Lung (tissue), 12 donors: ENCODE measurements around the gene TCTN1. TPM values are rescaled to one million over a fixed set of nuclear protein-coding genes. Genes with fewer than 3 reads are reported as not detected.

Experiments
- ATAC-seq: fragments of 200-7000 bp; cut with Tn5 transposase; one replicate; pipeline ENCODE4 v1.9.1; 2020; ENCODE audit warnings: moderate number of reproducible peaks; ENCODE audit not compliant: insufficient read depth, low FRiP score
- DNase-seq, 3 donors: peaks; one replicate each; pipeline ENCODE4 v3.0.0-alpha.2; 2013 to 2017
- H3K27ac ChIP-seq, 2 donors: one replicate each; pipeline ENCODE4 v1.5.1; 2013; ENCODE audit warnings: mild to moderate bottlenecking in 2 of 2, moderate library complexity in 2 of 2, control low read depth in 1 of 2, inconsistent platforms in 1 of 2, low read depth in 1 of 2, low read length in 1 of 2
- H3K27me3 ChIP-seq, 3 donors: one replicate each; pipeline ENCODE4 v1.5.1; 2013; ENCODE audit warnings: low read length in 2 of 3; ENCODE audit not compliant: control insufficient read depth in 3 of 3, insufficient read depth in 3 of 3
- H3K36me3 ChIP-seq, 4 donors: one replicate each; pipeline ENCODE4 v1.5.1; 2013; ENCODE audit warnings: low read length in 4 of 4, mild to moderate bottlenecking in 1 of 4, moderate library complexity in 1 of 4; ENCODE audit not compliant: control insufficient read depth in 4 of 4, insufficient read depth in 4 of 4
- H3K4me1 ChIP-seq, 5 donors: one replicate each; pipeline ENCODE4 v1.5.1; 2013; ENCODE audit warnings: low read length in 5 of 5, mild to moderate bottlenecking in 2 of 5, moderate library complexity in 1 of 5; ENCODE audit not compliant: control insufficient read depth in 5 of 5, insufficient read depth in 5 of 5
- H3K4me3 ChIP-seq: one replicate; pipeline ENCODE4 v1.5.1; 2013; ENCODE audit warnings: mild to moderate bottlenecking, control low read depth, moderate library complexity
- H3K9ac ChIP-seq, 2 donors: one replicate each; pipeline ENCODE4 v1.5.1; 2013; ENCODE audit warnings: low read length in 2 of 2, control low read depth in 1 of 2; ENCODE audit not compliant: insufficient read depth in 1 of 2
- H3K9me3 ChIP-seq, 4 donors: one replicate each; pipeline ENCODE4 v1.5.1; 2013; ENCODE audit warnings: low read length in 3 of 4, mild to moderate bottlenecking in 1 of 4, moderate library complexity in 1 of 4; ENCODE audit not compliant: control insufficient read depth in 4 of 4, insufficient read depth in 3 of 4
- WGBS, 2 donors: extraction: QIAGEN DNeasy Blood & Tissue Kit; methylation state at CpG; one replicate each; pipeline ENCODE4 v1.1.7; 2013; 5-methylcytosine and 5-hydroxymethylcytosine counted together
- polyA plus RNA-seq, 2 donors: library from polyadenylated mRNA; stranded (reverse); fragments of 200-250 nt; gene quantifications; one replicate each; pipeline ENCODE4 v1.2.1, GENCODE V29; 2013
- total RNA-seq, 2 donors: library from RNA; depleted of rRNA in 1 of 2; stranded (reverse); fragments of >200 nt in 1 of 2; gene quantifications; one replicate each; pipeline ENCODE4 v1.2.1, GENCODE V29; 2014 to 2021
- TF ChIP-seq, protein P1 (sequence below): IDR thresholded peaks from 2 replicates; pipeline ENCODE4 v1.5.1; 2012; ENCODE audit warnings: mild to moderate bottlenecking; ENCODE audit errors: control extremely low read depth, extremely low read depth
- donor health status: control.
- donor health status: control.
- donor health status: Bipolar disorder and iron deficiency.
- donor health status: healthy.
- donor health status: DM: yes; HTN: yes; CAD: no.

TCTN1 gene
- total and polyA plus RNA-seq, 4 donors: 22.0 to 79.2 (median 44.2) TPM

DNA sequence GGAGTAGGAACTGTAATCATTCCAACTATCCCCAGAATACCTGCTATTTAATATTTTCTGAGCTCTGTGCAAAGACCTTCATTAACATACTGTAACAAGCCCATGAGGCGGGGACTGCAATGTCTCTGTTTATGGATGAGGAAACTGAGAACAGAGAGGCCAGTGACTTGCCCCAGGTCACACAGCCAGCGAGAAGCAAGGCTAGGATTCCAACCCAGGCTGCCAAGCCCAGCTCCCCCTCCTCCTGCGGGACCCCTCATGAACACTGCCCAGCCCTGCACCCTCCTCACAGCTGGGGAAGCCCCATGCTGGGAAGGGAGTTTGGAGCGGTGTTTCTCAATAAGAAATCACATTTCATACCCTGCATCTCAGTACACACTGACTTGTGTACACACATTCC is 64.1 kb downstream of the TCTN1 start:
- Histone ChIP-seq H3K27me3 (no peaks in the 10 kb centered on the region), H3K4me3 (no peak overlapping the region), H3K9me3 (peaks cover 0 to 1% (median 0%) of the 10 kb centered on the region in 4 donors), H3K36me3 (peaks cover 0 to 15% (median 9%) of the 10 kb centered on the region in 4 donors), H3K9ac (no peak overlapping the region), H3K27ac (no peak overlapping the region), H3K4me1 (peaks cover 0 to 1% (median 0%) of the 10 kb centered on the region in 5 donors)
- DNase-seq (no peak), ATAC-seq (no peak)
- TF ChIP-seq, protein P1, sequence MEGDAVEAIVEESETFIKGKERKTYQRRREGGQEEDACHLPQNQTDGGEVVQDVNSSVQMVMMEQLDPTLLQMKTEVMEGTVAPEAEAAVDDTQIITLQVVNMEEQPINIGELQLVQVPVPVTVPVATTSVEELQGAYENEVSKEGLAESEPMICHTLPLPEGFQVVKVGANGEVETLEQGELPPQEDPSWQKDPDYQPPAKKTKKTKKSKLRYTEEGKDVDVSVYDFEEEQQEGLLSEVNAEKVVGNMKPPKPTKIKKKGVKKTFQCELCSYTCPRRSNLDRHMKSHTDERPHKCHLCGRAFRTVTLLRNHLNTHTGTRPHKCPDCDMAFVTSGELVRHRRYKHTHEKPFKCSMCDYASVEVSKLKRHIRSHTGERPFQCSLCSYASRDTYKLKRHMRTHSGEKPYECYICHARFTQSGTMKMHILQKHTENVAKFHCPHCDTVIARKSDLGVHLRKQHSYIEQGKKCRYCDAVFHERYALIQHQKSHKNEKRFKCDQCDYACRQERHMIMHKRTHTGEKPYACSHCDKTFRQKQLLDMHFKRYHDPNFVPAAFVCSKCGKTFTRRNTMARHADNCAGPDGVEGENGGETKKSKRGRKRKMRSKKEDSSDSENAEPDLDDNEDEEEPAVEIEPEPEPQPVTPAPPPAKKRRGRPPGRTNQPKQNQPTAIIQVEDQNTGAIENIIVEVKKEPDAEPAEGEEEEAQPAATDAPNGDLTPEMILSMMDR: no peak
- 83 to 91% methylated on average over 4 of the region's 4 CpGs for WGBS, 2 donors

GRCh38 chr12:110679201-110679600 is 65.3 kb downstream of the TCTN1 start:
- Histone ChIP-seq H3K9ac (no peak overlapping the region), H3K4me3 (no peak overlapping the region), H3K4me1 (peaks cover 0 to 1% (median 0%) of the 10 kb centered on the region in 5 donors), H3K27ac (no peak overlapping the region), H3K36me3 (peaks cover 0 to 15% (median 10%) of the 10 kb centered on the region in 4 donors), H3K9me3 (peaks cover 0 to 1% (median 0%) of the 10 kb centered on the region in 4 donors), H3K27me3 (no peaks in the 10 kb centered on the region)
- TF ChIP-seq, protein P1: no peak
- WGBS, 2 donors: 92 to 94% methylated on average over 12 of the region's 12 CpGs
- no peak for ATAC-seq
- no peak for DNase-seq

DNA sequence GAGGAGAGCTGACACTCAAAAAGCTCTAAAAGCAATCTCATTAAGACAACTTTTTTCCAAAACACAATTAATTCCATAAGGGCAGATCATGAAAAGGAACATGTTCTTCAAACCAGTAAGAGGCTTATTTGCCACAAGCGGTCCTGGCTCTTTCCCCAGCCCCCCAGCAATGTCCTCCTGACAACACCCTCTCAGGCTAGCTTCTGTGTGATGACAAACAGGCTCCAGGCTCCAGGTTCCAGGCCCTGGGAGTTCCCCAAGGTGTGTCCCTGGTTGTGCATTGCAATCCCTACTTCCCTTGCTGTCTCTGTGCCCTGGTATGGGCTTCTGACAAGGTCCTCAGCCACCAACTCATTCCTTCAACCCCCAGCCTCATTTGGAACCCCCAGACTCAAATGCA is 66.1 kb downstream of the TCTN1 start:
- DNase-seq: no peak
- WGBS, 2 donors: 70 to 74% methylated on average over 1 of the region's 1 CpG

More for the DNA sequence above, 66.1 kb downstream of the TCTN1 start:
- Histone ChIP-seq H3K9ac (no peak overlapping the region), H3K9me3 (peaks cover 0 to 1% (median under 1%) of the 10 kb centered on the region in 4 donors), H3K36me3 (peaks cover 0 to 15% (median 6%) of the 10 kb centered on the region in 4 donors), H3K4me3 (no peak overlapping the region), H3K27ac (no peak overlapping the region), H3K27me3 (no peaks in the 10 kb centered on the region), H3K4me1 (peaks cover 0 to 5% (median 0%) of the 10 kb centered on the region in 5 donors)
- TF ChIP-seq, protein P1: no peak
- ATAC-seq: no peak
